ENCODE measurements around the gene TLN1.

DNA sequence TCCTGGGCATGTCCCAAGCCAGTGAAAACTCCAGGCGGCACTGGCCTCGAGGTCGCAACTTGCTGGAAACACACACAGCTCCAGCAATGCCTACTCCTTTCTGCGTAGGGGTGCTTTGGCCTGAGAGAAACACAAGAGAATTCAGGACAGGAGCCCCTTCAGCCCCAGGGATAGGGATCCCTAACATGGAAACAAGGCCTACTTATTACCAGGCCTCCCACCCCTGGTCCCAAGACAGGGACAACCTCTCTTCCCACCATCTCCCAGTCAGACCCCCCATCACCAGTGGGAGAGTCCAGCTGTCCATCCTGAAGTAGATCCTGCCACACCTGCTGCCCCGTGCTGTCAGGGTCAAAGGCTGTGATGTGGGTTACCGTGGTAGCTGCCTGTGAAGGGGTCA is 8.2 kb upstream of the TLN1 start:
- TF ChIP-seq, protein P1, sequence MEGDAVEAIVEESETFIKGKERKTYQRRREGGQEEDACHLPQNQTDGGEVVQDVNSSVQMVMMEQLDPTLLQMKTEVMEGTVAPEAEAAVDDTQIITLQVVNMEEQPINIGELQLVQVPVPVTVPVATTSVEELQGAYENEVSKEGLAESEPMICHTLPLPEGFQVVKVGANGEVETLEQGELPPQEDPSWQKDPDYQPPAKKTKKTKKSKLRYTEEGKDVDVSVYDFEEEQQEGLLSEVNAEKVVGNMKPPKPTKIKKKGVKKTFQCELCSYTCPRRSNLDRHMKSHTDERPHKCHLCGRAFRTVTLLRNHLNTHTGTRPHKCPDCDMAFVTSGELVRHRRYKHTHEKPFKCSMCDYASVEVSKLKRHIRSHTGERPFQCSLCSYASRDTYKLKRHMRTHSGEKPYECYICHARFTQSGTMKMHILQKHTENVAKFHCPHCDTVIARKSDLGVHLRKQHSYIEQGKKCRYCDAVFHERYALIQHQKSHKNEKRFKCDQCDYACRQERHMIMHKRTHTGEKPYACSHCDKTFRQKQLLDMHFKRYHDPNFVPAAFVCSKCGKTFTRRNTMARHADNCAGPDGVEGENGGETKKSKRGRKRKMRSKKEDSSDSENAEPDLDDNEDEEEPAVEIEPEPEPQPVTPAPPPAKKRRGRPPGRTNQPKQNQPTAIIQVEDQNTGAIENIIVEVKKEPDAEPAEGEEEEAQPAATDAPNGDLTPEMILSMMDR (conservative IDR thresholded peaks at IDR 0.05; ENCODE audit: low read depth in 2 of 2) = no peak
- TF ChIP-seq, protein P2, sequence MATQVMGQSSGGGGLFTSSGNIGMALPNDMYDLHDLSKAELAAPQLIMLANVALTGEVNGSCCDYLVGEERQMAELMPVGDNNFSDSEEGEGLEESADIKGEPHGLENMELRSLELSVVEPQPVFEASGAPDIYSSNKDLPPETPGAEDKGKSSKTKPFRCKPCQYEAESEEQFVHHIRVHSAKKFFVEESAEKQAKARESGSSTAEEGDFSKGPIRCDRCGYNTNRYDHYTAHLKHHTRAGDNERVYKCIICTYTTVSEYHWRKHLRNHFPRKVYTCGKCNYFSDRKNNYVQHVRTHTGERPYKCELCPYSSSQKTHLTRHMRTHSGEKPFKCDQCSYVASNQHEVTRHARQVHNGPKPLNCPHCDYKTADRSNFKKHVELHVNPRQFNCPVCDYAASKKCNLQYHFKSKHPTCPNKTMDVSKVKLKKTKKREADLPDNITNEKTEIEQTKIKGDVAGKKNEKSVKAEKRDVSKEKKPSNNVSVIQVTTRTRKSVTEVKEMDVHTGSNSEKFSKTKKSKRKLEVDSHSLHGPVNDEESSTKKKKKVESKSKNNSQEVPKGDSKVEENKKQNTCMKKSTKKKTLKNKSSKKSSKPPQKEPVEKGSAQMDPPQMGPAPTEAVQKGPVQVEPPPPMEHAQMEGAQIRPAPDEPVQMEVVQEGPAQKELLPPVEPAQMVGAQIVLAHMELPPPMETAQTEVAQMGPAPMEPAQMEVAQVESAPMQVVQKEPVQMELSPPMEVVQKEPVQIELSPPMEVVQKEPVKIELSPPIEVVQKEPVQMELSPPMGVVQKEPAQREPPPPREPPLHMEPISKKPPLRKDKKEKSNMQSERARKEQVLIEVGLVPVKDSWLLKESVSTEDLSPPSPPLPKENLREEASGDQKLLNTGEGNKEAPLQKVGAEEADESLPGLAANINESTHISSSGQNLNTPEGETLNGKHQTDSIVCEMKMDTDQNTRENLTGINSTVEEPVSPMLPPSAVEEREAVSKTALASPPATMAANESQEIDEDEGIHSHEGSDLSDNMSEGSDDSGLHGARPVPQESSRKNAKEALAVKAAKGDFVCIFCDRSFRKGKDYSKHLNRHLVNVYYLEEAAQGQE (IDR thresholded peaks at IDR 0.05; ENCODE audit: unreplicated experiment) = no peak
- TF ChIP-seq EZH2 (IDR thresholded peaks at IDR 0.05; ENCODE audit: low read depth, unreplicated experiment) (no peak), POLR2AphosphoS5 (IDR thresholded peaks at IDR 0.05; ENCODE audit: low read depth) (no peak; the same call in 1 of the 2 replicates)
